ENCODE data around the gene RAB25. TPM values are rescaled to one million over a fixed set of nuclear protein-coding genes. Genes with fewer than 3 reads are reported as not detected.

RAB25 gene
- total and polyA plus RNA-seq, 2 of the 13 experiments (the other 11 are each of a cell fraction or from before 2014, with no cell fraction given) = 0.20 to 0.22 TPM

- TF ChIP-seq ZFP37 (CRISPR knock-in tag; IDR thresholded peaks at IDR 0.05; ENCODE audit: borderline replicate concordance) (no peak), BHLHE40 (IDR thresholded peaks at IDR 0.05; ENCODE audit: low read length) (no peak), SALL1 (CRISPR knock-in tag; IDR thresholded peaks at IDR 0.05) (peak; percentile 60; the same call in 1 of the 2 replicates), ZSCAN31 (CRISPR knock-in tag; IDR thresholded peaks at IDR 0.05; ENCODE audit: low read depth) (no peak; the same call in 1 of the 2 replicates), ZNF574 (CRISPR knock-in tag; IDR thresholded peaks at IDR 0.05) (peak; percentile 37; the same call in 1 of the 2 replicates), ZSCAN22 (CRISPR knock-in tag; IDR thresholded peaks at IDR 0.05) (no peak), HES4 (CRISPR knock-in tag; IDR thresholded peaks at IDR 0.05; ENCODE audit: borderline replicate concordance) (no peak), TARDBP (CRISPR knock-in tag; IDR thresholded peaks at IDR 0.05) (no peak; the same call in 1 of the 2 replicates), ZNF614 (CRISPR knock-in tag; IDR thresholded peaks at IDR 0.05; ENCODE audit: borderline replicate concordance) (no peak), SUZ12 (IDR thresholded peaks at IDR 0.05; ENCODE audit: low read depth, low read length) (no peak), RXRA (CRISPR knock-in tag; IDR thresholded peaks at IDR 0.05) (peak; percentile 50; the same call in 1 of the 2 replicates), ZFP36L1 (CRISPR knock-in tag; IDR thresholded peaks at IDR 0.05) (no peak), ATF4 (CRISPR knock-in tag; IDR thresholded peaks at IDR 0.05) (0 out of 4 replicates have a peak, but pooled peaks of 1 of the 2 experiments have one; percentile 39), TCF12 (IDR thresholded peaks at IDR 0.05) (no peak), TCF12 (CRISPR knock-in tag; IDR thresholded peaks at IDR 0.05) (no peak), POGK (CRISPR knock-in tag; conservative IDR thresholded peaks at IDR 0.05) (no peak), ZNF224 (CRISPR knock-in tag; IDR thresholded peaks at IDR 0.05) (no peak), ZNF777 (CRISPR knock-in tag; IDR thresholded peaks at IDR 0.05) (no peak), ZNF580 (CRISPR knock-in tag; IDR thresholded peaks at IDR 0.05; ENCODE audit: borderline replicate concordance, low read depth) (no peak; the same call in 1 of the 2 replicates), KMT2A (CRISPR knock-in tag; IDR thresholded peaks at IDR 0.05) (no peak; the same call in 1 of the 2 replicates)
- TF ChIP-seq, protein P1, sequence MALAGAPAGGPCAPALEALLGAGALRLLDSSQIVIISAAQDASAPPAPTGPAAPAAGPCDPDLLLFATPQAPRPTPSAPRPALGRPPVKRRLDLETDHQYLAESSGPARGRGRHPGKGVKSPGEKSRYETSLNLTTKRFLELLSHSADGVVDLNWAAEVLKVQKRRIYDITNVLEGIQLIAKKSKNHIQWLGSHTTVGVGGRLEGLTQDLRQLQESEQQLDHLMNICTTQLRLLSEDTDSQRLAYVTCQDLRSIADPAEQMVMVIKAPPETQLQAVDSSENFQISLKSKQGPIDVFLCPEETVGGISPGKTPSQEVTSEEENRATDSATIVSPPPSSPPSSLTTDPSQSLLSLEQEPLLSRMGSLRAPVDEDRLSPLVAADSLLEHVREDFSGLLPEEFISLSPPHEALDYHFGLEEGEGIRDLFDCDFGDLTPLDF (CRISPR knock-in tag; IDR thresholded peaks at IDR 0.05) = no peak
- TF ChIP-seq, protein P2, sequence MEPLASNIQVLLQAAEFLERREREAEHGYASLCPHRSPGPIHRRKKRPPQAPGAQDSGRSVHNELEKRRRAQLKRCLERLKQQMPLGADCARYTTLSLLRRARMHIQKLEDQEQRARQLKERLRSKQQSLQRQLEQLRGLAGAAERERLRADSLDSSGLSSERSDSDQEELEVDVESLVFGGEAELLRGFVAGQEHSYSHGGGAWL (CRISPR knock-in tag; IDR thresholded peaks at IDR 0.05) = no peak
Measured at GRCh38 chr1:156118177-156118868, 57.4 kb downstream of the RAB25 start (continued).
